ENCODE data around the gene DGKB.

DGKB gene

GRCh38 chr7:14817829-14818614, 84.5 kb downstream of the DGKB start:
- TF ChIP-seq CTCF (conservative IDR thresholded peaks at IDR 0.05) = no peak
- no peak overlapping the region for H3K27ac ChIP-seq

GRCh38 chr7:14807507-14807906, 95.0 kb downstream of the DGKB start:
- H3K27ac ChIP-seq = no peak overlapping the region

GRCh38 chr7:14806891-14807290, 95.7 kb downstream of the DGKB start:
- no peak overlapping the region for H3K27ac ChIP-seq
- no peak for TF ChIP-seq CTCF (conservative IDR thresholded peaks at IDR 0.05)

More at GRCh38 chr7:14807507-14807906, 95.0 kb downstream of the DGKB start:
- no peak for TF ChIP-seq CTCF (conservative IDR thresholded peaks at IDR 0.05)

GRCh38 chr7:14805105-14805719, 97.3 kb downstream of the DGKB start:
- TF ChIP-seq CTCF (conservative IDR thresholded peaks at IDR 0.05) = no peak

GRCh38 chr7:14800664-14801063, 101.9 kb downstream of the DGKB start:
- TF ChIP-seq CTCF (conservative IDR thresholded peaks at IDR 0.05) = no peak

More at GRCh38 chr7:14805105-14805719, 97.3 kb downstream of the DGKB start:
- H3K27ac ChIP-seq = no peak overlapping the region

GRCh38 chr7:14793151-14793550, 109.4 kb downstream of the DGKB start:
- no peak for TF ChIP-seq CTCF (conservative IDR thresholded peaks at IDR 0.05)
- no peak overlapping the region for H3K27ac ChIP-seq

More at GRCh38 chr7:14800664-14801063, 101.9 kb downstream of the DGKB start:
- H3K27ac ChIP-seq = no peak overlapping the region

GRCh38 chr7:14787551-14787950, 115.0 kb downstream of the DGKB start:
- no peak overlapping the region for H3K27ac ChIP-seq
- TF ChIP-seq CTCF (conservative IDR thresholded peaks at IDR 0.05) = no peak

All from VCaP (cell line).